ENCODE data around the gene S100P.

DNA sequence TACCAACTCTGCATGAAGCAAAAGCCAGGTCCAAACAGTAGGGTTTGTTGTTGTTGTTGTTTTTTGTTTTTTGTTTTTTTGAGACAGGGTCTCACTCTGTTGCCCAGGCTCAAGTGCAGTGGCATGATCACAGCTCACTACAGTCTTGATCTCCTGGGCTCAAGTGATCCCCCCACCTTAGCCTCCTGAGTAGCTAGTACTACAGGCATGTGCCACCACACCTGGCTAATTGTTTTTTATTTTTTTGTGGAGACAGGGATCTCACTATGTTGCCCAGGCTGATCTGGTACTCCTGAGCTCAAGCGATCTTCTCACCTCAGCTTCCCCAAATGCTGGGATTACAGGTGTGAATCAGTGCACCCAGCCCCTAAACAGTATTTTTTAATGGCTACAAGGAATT is 6.2 kb downstream of the S100P start:
- TF ChIP-seq, protein P1, sequence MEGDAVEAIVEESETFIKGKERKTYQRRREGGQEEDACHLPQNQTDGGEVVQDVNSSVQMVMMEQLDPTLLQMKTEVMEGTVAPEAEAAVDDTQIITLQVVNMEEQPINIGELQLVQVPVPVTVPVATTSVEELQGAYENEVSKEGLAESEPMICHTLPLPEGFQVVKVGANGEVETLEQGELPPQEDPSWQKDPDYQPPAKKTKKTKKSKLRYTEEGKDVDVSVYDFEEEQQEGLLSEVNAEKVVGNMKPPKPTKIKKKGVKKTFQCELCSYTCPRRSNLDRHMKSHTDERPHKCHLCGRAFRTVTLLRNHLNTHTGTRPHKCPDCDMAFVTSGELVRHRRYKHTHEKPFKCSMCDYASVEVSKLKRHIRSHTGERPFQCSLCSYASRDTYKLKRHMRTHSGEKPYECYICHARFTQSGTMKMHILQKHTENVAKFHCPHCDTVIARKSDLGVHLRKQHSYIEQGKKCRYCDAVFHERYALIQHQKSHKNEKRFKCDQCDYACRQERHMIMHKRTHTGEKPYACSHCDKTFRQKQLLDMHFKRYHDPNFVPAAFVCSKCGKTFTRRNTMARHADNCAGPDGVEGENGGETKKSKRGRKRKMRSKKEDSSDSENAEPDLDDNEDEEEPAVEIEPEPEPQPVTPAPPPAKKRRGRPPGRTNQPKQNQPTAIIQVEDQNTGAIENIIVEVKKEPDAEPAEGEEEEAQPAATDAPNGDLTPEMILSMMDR (IDR thresholded peaks at IDR 0.05) = no peak
- no peak for TF ChIP-seq POLR2A (IDR thresholded peaks at IDR 0.05)
